ENCODE measurements around the gene EFHC1. TPM values are rescaled to one million over a fixed set of nuclear protein-coding genes. Genes with fewer than 3 reads are reported as not detected.

The EFHC1 gene
- total RNA-seq, 2 experiments from 2014 or later: 3.4 to 4.8 TPM

DNA sequence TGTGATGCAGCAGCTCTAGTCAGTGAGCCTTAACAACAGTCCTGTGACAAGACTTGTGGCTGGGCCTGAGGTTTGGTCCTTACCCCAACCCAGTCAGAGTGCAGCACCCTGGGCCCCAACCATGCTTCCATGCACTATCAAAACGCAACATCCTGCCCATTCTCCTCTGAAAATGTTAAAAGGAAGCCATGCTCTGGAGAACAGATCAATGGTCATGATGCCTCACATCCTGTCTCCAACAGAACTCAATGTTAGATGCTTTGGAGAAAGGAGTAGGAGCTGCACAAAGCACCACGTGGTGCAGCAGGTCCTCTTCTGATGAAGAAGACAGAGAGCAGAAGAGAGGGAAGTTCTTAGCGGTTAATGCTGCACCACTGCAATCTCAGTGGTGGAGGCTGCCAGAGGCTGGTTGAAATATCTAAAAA lies 114.8 kb downstream of the EFHC1 start:
- Histone ChIP-seq H3K4me1 (ENCODE audit: insufficient read depth, low read length) (peaks cover 30% of the 10 kb centered on the region), H3K27me3 (ENCODE audit: control insufficient read depth in 1 of 2, insufficient read depth in 2 of 2, low read length in 2 of 2) (no peaks in the 10 kb centered on the region), H3K36me3 (ENCODE audit: insufficient read depth, low read length) (peaks cover 9% of the 10 kb centered on the region), H3K9me3 (ENCODE audit: control insufficient read depth in 1 of 2, insufficient read depth in 1 of 2, low read length in 2 of 2) (no peaks in the 10 kb centered on the region), H3K4me3 (ENCODE audit: low read length) (no peak overlapping the region), H3K27ac (ENCODE audit: low read depth in 1 of 2, low read length in 2 of 2) (no peak overlapping the region)
- Mint-ChIP-seq H3K36me3 (ENCODE audit: low read depth) (peaks cover 18% of the 10 kb centered on the region), H3K9me3 (no peaks in the 10 kb centered on the region), H3K4me1 (ENCODE audit: low read depth) (peaks cover 54% of the 10 kb centered on the region), H3K27ac (no peak overlapping the region), H3K4me3 (no peak overlapping the region), H3K27me3 (no peaks in the 10 kb centered on the region)
- POLR2A ChIA-PET: no interaction called here
- intact Hi-C loops (cut with DNase I, micrococcal nuclease): no loop called here
- DNase-seq: peak in 1 of 14 experiments; percentile 0
- peak; percentile 32 for ATAC-seq (ENCODE audit: poor library complexity)
- CTCF ChIA-PET: no interaction called here
- TF ChIP-seq CTCF (IDR thresholded peaks at IDR 0.05): no peak

DNA sequence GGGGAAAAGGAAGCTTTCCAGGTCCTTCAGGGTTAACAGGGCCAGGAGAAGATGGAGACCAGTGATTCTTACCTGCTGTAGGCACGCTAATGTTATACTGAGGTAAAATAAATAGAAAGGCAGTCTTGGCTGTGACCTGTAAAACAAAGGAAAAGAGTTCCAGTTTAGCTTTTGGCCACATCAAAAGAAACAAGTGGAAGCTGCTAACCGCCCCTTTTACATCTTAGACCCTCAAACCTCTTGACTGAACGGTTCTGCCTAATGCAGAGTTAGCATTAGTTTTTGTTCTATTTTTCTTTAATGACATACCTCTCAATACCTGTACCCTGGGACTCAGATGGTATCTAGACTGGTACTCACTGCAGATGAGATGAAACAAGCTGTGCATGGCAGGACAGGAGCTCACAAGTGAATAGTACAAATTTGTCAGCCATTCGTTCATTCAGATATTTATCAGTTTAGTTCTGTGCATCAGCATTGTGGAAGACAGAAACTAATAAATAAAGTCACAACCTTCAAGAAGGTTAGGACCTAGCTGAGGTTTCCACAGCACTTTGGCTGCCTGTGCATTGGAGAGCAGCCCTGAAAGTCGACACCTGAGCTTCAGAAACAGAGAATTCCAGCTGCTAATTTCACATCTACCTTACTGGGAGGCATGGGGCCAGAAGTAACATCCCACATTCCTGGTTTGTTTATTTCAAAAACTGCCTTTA lies 115.7 kb downstream of the EFHC1 start:
- no peak overlapping the region for H3K27ac Mint-ChIP-seq
- H3K27me3 Mint-ChIP-seq: no peaks in the 10 kb centered on the region

GRCh38 chr6:52536424-52536916 lies 116.3 kb downstream of the EFHC1 start:
- ATAC-seq (ENCODE audit: poor library complexity): no peak
- ChIA-PET CTCF (interaction anchor here (0.9 kb wide), 1 partner anchor 20 kb away, joined by 3 read pairs; no protein-coding TSS in a partner anchor), POLR2A (no interaction called here)
- TF ChIP-seq CTCF (IDR thresholded peaks at IDR 0.05): no peak
- Histone ChIP-seq H3K27ac (ENCODE audit: low read depth in 1 of 2, low read length in 2 of 2) (no peak overlapping the region), H3K4me1 (ENCODE audit: insufficient read depth, low read length) (peaks cover 30% of the 10 kb centered on the region), H3K36me3 (ENCODE audit: insufficient read depth, low read length) (peaks cover 9% of the 10 kb centered on the region), H3K27me3 (ENCODE audit: control insufficient read depth in 1 of 2, insufficient read depth in 2 of 2, low read length in 2 of 2) (no peaks in the 10 kb centered on the region), H3K9me3 (ENCODE audit: control insufficient read depth in 1 of 2, insufficient read depth in 1 of 2, low read length in 2 of 2) (no peaks in the 10 kb centered on the region), H3K4me3 (ENCODE audit: low read length) (no peak overlapping the region)
- no peak for DNase-seq
- no peak overlapping the region for H3K4me3 Mint-ChIP-seq
- peaks cover 18% of the 10 kb centered on the region for H3K36me3 Mint-ChIP-seq (ENCODE audit: low read depth)
- no peaks in the 10 kb centered on the region for H3K9me3 Mint-ChIP-seq
- peaks cover 56% of the 10 kb centered on the region for H3K4me1 Mint-ChIP-seq (ENCODE audit: low read depth)
- H3K27ac Mint-ChIP-seq: no peak overlapping the region
- H3K27me3 Mint-ChIP-seq: no peaks in the 10 kb centered on the region
- intact Hi-C loops (cut with DNase I, micrococcal nuclease): no loop called here

More for the DNA sequence above, 115.7 kb downstream of the EFHC1 start:
- intact Hi-C loops (cut with DNase I, micrococcal nuclease): no loop called here
- peak in 1 of 14 experiments; percentile 15 for DNase-seq
- ChIA-PET POLR2A (no interaction called here), CTCF (interaction anchor here (0.9 kb wide), 1 partner anchor 20 kb away, joined by 3 read pairs; no protein-coding TSS in a partner anchor)
- TF ChIP-seq CTCF (IDR thresholded peaks at IDR 0.05): no peak
- Histone ChIP-seq H3K36me3 (ENCODE audit: insufficient read depth, low read length) (peaks cover 9% of the 10 kb centered on the region), H3K9me3 (ENCODE audit: control insufficient read depth in 1 of 2, insufficient read depth in 1 of 2, low read length in 2 of 2) (no peaks in the 10 kb centered on the region), H3K27me3 (ENCODE audit: control insufficient read depth in 1 of 2, insufficient read depth in 2 of 2, low read length in 2 of 2) (no peaks in the 10 kb centered on the region), H3K27ac (ENCODE audit: low read depth in 1 of 2, low read length in 2 of 2) (no peak overlapping the region), H3K4me1 (ENCODE audit: insufficient read depth, low read length) (peaks cover 30% of the 10 kb centered on the region), H3K4me3 (ENCODE audit: low read length) (no peak overlapping the region)
- H3K4me1 Mint-ChIP-seq (ENCODE audit: low read depth): peaks cover 56% of the 10 kb centered on the region
- no peak overlapping the region for H3K4me3 Mint-ChIP-seq
- H3K9me3 Mint-ChIP-seq: no peaks in the 10 kb centered on the region
- no peak for ATAC-seq (ENCODE audit: poor library complexity)
- peaks cover 18% of the 10 kb centered on the region for H3K36me3 Mint-ChIP-seq (ENCODE audit: low read depth)
